GM15510 (cell line): ENCODE results near the gene FAR1.
A peak's percentile ranks its signal among the peaks of the same experiment; 100 is the strongest.

Source experiments
- POLR2A ChIP-seq: IDR thresholded peaks from 3 replicates; pipeline ENCODE4 v1.6.1; 2011; ENCODE audit warnings: borderline replicate concordance; ENCODE audit not compliant: insufficient read length; ENCODE audit errors: extremely low read depth

The FAR1 gene

GRCh38 chr11:13668102-13668956, at the start of gene FAR1:
FAR1 (plus strand) TSS chr11:13668668; CDS start chr11:13694766, 26,098 bp downstream.
- TF ChIP-seq POLR2A = peak; percentile 69

GRCh38 chr11:13620063-13620462, 48.4 kb upstream of the FAR1 start:
- no peak for TF ChIP-seq POLR2A

- TF ChIP-seq POLR2A = no peak
These were observed 38.7 kb upstream of the FAR1 start for GRCh38 chr11:13629779-13630178.

- no peak for TF ChIP-seq POLR2A
These were observed 33.2 kb upstream of the FAR1 start for GRCh38 chr11:13635290-13635689.

GRCh38 chr11:13635804-13636203, 32.7 kb upstream of the FAR1 start:
- no peak for TF ChIP-seq POLR2A

- no peak for TF ChIP-seq POLR2A
These were observed 31.1 kb upstream of the FAR1 start for GRCh38 chr11:13637125-13638069.

- no peak for TF ChIP-seq POLR2A
These were observed 30.0 kb upstream of the FAR1 start for GRCh38 chr11:13638422-13638821.

GRCh38 chr11:13644997-13645687, 23.3 kb upstream of the FAR1 start:
- TF ChIP-seq POLR2A = no peak

- no peak for TF ChIP-seq POLR2A
These were observed 21.1 kb upstream of the FAR1 start for GRCh38 chr11:13647391-13647790.

GRCh38 chr11:13649619-13650018, 18.8 kb upstream of the FAR1 start:
- no peak for TF ChIP-seq POLR2A

- TF ChIP-seq POLR2A = no peak
These were observed 7.3 kb upstream of the FAR1 start for GRCh38 chr11:13661074-13661623.

GRCh38 chr11:13663631-13664071, 4.8 kb upstream of the FAR1 start:
- no peak for TF ChIP-seq POLR2A

- no peak for TF ChIP-seq POLR2A
These were observed 4.1 kb upstream of the FAR1 start for GRCh38 chr11:13664351-13664750.

- no peak for TF ChIP-seq POLR2A
These were observed 1.8 kb upstream of the FAR1 start for GRCh38 chr11:13666708-13667107.

GRCh38 chr11:13667245-13667644, 1.2 kb upstream of the FAR1 start:
- TF ChIP-seq POLR2A = no peak

GRCh38 chr11:13667795-13668101, 720 bp upstream of the FAR1 start:
- no peak for TF ChIP-seq POLR2A
